ENCODE data around the gene OST4.

Gene OST4

GRCh38 chr2:27083410-27084296 lies 12.2 kb upstream of the OST4 start:
- TF ChIP-seq CTCF (IDR thresholded peaks at IDR 0.05): no peak

GRCh38 chr2:27082773-27083409 lies 11.4 kb upstream of the OST4 start:
- TF ChIP-seq CTCF (IDR thresholded peaks at IDR 0.05): no peak

- no peak for TF ChIP-seq CTCF (IDR thresholded peaks at IDR 0.05)
These were observed 10.7 kb upstream of the OST4 start for GRCh38 chr2:27081984-27082772.

- no peak for TF ChIP-seq CTCF (IDR thresholded peaks at IDR 0.05)
These were observed 9.1 kb upstream of the OST4 start for GRCh38 chr2:27080603-27080936.

- TF ChIP-seq CTCF (IDR thresholded peaks at IDR 0.05): no peak
These were observed 8.7 kb upstream of the OST4 start for GRCh38 chr2:27080140-27080469.

GRCh38 chr2:27079233-27080139 lies 8.0 kb upstream of the OST4 start:
- no peak for TF ChIP-seq CTCF (IDR thresholded peaks at IDR 0.05)
